ENCODE results near the gene TTLL5.

- no peak for TF ChIP-seq CTCF (IDR thresholded peaks at IDR 0.05; ENCODE audit: insufficient read depth, low read length)
- no peak for TF ChIP-seq POLR2AphosphoS5 (IDR thresholded peaks at IDR 0.05; ENCODE audit: low read depth)
- TF ChIP-seq REST (IDR thresholded peaks at IDR 0.05; ENCODE audit: insufficient replicate concordance, low read depth): no peak
- TF ChIP-seq GABPA (IDR thresholded peaks at IDR 0.05; ENCODE audit: low read depth): no peak
- no peak for TF ChIP-seq SPI1 (IDR thresholded peaks at IDR 0.05; ENCODE audit: borderline replicate concordance, low read depth)
These were observed 202.2 kb downstream of the TTLL5 start for GRCh38 chr14:75863221-75863620.
